Neural cell (in vitro differentiated cells): ENCODE data around the gene ERRFI1.

Experiments
- CTCF ChIP-seq: fragments of 450-650 bp; IDR thresholded peaks from 2 replicates; pipeline ENCODE4 v1.5.1; 2014; ENCODE audit warnings: antibody characterized with exemption, mild to moderate bottlenecking, moderate library complexity; ENCODE audit not compliant: poor library complexity, severe bottlenecking
- RAD21 ChIP-seq: fragments of 450-650 bp; conservative IDR thresholded peaks from 2 replicates; pipeline ENCODE4 v1.6.1; 2014; ENCODE audit warnings: antibody characterized with exemption, mild to moderate bottlenecking, moderate library complexity
- TF ChIP-seq, protein P1 (sequence below): IDR thresholded peaks from 2 replicates; pipeline ENCODE4 v1.6.1; 2012; ENCODE audit warnings: borderline replicate concordance

DNA sequence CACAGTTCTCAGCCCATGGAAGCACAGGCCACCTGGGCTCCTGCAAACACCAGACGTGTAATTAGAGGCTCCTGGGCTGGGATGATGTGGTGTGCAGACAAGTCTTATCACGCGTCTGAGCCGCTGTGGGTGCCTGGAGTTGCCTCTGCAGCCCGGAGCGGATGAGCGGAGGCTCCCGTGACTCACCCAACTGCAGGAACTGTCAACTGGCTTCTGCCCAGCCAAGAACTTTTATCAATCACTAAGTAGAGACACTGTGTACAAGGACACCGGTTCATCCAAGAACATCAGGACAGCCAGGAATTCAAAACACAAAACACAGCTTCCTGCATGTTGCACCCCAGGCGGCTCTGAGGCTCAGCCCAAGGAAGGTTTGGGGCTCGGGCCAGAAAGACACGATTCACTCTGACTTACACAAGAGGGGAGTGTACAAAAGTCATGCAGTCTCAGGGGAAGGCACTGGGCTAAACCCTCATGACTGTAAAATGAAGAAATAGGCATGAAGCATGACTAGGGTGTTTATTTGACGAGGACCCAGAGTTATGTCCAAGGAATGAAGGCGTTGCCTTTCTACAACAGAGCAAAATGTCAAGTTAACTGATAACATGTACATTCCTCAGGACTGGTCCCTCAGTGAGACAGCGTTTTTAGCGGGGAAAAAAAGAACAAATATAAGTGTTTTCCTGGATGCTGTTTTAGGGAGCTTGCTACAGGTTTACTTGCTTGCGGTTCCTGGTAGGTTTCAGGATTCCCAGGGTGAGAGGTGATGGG, 21.1 kb downstream of the ERRFI1 start:
- TF ChIP-seq CTCF = no peak
- TF ChIP-seq, protein P1, sequence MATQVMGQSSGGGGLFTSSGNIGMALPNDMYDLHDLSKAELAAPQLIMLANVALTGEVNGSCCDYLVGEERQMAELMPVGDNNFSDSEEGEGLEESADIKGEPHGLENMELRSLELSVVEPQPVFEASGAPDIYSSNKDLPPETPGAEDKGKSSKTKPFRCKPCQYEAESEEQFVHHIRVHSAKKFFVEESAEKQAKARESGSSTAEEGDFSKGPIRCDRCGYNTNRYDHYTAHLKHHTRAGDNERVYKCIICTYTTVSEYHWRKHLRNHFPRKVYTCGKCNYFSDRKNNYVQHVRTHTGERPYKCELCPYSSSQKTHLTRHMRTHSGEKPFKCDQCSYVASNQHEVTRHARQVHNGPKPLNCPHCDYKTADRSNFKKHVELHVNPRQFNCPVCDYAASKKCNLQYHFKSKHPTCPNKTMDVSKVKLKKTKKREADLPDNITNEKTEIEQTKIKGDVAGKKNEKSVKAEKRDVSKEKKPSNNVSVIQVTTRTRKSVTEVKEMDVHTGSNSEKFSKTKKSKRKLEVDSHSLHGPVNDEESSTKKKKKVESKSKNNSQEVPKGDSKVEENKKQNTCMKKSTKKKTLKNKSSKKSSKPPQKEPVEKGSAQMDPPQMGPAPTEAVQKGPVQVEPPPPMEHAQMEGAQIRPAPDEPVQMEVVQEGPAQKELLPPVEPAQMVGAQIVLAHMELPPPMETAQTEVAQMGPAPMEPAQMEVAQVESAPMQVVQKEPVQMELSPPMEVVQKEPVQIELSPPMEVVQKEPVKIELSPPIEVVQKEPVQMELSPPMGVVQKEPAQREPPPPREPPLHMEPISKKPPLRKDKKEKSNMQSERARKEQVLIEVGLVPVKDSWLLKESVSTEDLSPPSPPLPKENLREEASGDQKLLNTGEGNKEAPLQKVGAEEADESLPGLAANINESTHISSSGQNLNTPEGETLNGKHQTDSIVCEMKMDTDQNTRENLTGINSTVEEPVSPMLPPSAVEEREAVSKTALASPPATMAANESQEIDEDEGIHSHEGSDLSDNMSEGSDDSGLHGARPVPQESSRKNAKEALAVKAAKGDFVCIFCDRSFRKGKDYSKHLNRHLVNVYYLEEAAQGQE = no peak
- no peak for TF ChIP-seq RAD21
